Thyroid gland (tissue), 4 donors: ENCODE results near the gene GNE.
A peak's percentile ranks its signal among the peaks of the same experiment; 100 is the strongest.

Experiments
- CTCF ChIP-seq, 6 experiments: fragments of 200-600 bp in 3 of 6; fragments of 450-650 bp in 3 of 6; sonication (generic) in 3 of 6; IDR thresholded peaks; one replicate each; pipeline ENCODE4 v1.5.1; 2016 to 2019; ENCODE audit warnings: antibody characterized with exemption in 6 of 6, mild to moderate bottlenecking in 2 of 6, inconsistent platforms in 1 of 6, moderate library complexity in 1 of 6
- POLR2A ChIP-seq, 2 donors: fragments of 450-650 bp; IDR thresholded peaks; one replicate each; pipeline ENCODE4 v1.6.1; 2017; ENCODE audit warnings: antibody characterized with exemption in 2 of 2, mild to moderate bottlenecking in 2 of 2, moderate library complexity in 1 of 2

- TF ChIP-seq CTCF (IDR thresholded peaks at IDR 0.05), result no peak
- TF ChIP-seq POLR2A (IDR thresholded peaks at IDR 0.05), result peak in 1 of 2 donors; percentile 96
Measured at GRCh38 chr9:36258208-36258995, at the start of gene GNE.
